ENCODE measurements around the gene MAD2L1.
"Not testable (repeated sequence)": the region's sequence is repeated elsewhere in the genome, so short reads cannot be mapped to it uniquely, and the experiment has no call there.

MAD2L1 gene

GRCh38 chr4:120066517-120067340, at the start of gene MAD2L1:
Gene MAD2L1, minus strand, starts transcription at chr4:120066848. Its CDS starts 114 bp downstream, at chr4:120066734.
- DNase-seq = peak; percentile 96

DNA sequence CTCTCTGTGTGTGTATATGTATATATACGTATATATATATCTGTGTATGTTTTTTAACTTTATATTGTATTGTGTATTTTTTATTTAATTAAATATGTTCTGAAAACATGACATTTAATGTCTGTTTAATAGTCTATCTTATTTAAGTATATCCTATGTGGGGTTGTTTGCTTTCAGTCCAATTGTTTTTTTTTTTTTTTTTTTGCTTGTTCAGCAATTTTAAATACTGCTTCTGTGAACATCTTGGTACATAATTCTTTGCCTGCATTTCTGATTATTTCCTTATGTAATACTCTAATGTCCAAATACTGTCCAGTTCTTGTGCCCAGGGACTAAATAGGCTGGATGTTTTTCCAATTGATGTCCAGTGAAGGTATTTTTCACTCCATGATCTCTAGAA, 45.1 kb upstream of the MAD2L1 start:
- no peak for DNase-seq

- no peak for DNase-seq
These were observed 42.8 kb upstream of the MAD2L1 start for GRCh38 chr4:120109406-120109805.

DNA sequence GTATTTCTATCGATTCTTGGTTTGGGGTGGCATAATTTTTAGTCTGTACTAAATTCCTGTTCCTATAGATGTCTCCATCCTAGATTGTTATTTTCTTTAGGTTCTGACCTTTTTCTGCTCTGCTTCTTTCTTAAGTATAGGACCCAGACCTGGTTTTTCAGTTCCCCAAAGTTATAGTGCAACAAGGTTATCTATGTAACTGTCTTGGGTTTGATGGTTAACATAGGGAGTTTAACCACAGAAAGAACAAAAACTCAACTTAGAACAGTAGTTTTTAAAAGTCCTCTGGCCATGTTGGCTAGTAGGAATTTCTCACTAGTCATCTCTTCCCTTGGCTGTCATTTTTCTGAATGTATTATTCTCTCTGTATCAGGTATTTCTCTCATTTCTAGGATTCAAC, 38.8 kb upstream of the MAD2L1 start:
- no peak for DNase-seq

- no peak for DNase-seq
These were observed 30.1 kb upstream of the MAD2L1 start for GRCh38 chr4:120096508-120097297.

GRCh38 chr4:120088507-120088906, 21.9 kb upstream of the MAD2L1 start:
- DNase-seq = no peak

DNA sequence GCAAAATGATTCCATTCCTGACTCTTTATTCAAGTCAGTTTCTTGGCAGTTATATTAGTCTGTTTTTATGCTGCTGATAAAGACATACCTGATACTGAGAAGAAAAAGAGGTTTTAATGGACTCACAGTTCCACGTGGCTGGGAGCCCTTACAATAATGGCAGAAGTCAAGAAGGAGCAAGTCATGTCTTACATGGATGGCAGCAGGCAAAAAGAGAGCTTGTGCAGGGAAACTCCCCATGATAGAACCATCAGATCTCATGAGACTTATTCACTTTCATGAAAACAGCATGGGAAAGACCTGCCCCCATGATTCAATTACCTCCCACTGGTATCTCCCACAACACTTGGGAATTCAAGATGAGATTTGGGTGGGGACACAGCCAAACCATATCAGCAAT, 21.4 kb upstream of the MAD2L1 start:
- not testable (repeated sequence) for DNase-seq

- no peak for DNase-seq
These were observed 19.1 kb upstream of the MAD2L1 start for GRCh38 chr4:120085705-120086104.

GRCh38 chr4:120084327-120084726, 17.7 kb upstream of the MAD2L1 start:
- DNase-seq = no peak

- DNase-seq = no peak
These were observed 16.5 kb upstream of the MAD2L1 start for GRCh38 chr4:120083152-120083551.

DNA sequence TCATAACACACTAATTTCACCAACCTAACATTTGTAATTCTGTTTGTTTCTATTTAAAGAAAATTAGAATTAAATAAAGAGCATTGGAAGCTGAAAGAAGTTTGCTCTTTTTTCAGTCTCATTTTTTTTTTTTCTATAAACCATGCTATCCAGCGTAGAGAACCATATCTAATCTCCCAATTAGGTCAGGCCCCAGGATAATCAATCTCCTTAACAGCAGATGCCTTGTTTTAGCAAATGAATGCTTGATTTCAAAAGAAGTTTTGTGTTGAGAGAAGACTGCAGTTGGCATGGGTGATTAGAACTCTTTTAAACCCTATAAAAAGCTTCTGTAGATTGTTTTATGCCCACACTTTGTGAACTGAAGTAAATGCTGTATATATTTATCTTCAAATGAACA, 15.6 kb upstream of the MAD2L1 start:
- no peak for DNase-seq

GRCh38 chr4:120081726-120082125, 15.1 kb upstream of the MAD2L1 start:
- DNase-seq = no peak

GRCh38 chr4:120080533-120080932, 13.9 kb upstream of the MAD2L1 start:
- DNase-seq = no peak

- no peak for DNase-seq
These were observed 13.3 kb upstream of the MAD2L1 start for GRCh38 chr4:120079839-120080520.

- DNase-seq = no peak
These were observed 11.6 kb upstream of the MAD2L1 start for GRCh38 chr4:120078216-120078615.

DNA sequence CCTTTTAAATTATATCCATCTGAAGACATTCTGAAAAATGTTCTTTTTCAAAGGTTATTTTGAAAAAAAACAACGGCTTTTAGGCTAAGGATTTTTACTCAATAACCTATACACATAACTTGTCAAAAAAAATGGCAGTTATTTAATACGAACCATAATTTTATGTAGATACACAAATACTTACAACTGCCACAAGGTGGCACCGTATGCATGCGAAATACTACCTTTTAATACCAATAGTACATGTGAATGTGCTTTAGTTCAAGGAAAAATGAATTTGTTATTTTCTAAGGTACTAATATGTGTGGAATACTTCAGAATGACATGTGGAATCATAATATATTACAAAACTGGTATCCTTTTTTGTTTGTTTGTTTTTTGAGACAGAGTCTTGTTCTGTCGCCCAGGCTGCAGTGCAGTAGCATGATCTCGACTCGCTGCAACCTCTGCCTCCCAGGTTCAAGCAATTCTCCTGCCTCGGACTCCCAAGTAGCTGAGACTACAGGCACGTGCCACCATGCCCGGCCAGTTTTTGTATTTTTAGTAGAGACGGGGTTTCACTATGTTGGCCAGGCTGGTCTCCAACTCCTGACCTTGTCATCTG, 4.6 kb upstream of the MAD2L1 start:
- peak; percentile 4 for DNase-seq

DNA sequence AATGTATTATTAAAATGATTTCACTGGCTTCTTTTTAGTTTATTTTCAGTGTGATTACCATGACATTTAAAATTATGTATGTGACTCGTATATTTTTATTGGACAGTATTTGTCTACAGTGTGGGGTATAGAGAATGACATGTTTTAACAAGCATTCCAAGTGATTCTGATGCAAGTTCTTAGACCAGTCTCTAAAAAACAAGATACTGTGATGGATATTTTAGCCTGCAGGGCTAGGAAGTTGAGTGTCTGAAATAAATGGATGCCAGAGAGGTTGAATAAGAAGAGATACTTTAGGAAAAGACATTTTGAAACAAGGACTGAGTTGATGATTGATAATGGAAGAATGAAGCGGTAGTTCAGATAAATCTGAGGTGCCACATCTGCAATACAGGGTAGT, 3.5 kb upstream of the MAD2L1 start:
- DNase-seq = no peak

DNA sequence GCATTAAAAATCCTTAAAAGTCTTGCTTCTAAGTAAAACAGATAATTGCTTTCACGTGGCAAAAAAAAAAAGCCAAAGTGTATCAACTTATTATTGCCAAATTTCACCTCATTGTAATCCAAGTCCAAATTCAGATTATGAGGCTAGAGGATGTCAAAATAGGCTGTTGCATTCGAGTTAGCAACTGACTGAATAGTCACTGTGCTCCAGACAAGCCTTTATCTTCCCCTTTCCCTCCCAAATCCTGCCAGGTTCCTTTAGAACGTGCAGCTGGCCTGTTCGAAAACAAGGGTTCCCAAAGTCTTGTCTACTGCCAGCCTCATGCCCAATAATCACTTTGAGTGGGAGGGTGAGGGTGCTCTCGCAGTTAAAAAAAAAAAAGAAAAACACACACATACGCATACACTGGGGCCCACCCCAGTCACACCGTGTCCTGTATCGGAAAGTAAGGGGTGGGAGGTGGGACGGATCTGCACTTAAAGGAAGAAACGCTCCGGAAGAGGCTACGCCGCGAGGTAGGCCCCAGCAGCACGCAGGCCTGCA, 603 bp downstream of the MAD2L1 start:
- DNase-seq = no peak

DNA sequence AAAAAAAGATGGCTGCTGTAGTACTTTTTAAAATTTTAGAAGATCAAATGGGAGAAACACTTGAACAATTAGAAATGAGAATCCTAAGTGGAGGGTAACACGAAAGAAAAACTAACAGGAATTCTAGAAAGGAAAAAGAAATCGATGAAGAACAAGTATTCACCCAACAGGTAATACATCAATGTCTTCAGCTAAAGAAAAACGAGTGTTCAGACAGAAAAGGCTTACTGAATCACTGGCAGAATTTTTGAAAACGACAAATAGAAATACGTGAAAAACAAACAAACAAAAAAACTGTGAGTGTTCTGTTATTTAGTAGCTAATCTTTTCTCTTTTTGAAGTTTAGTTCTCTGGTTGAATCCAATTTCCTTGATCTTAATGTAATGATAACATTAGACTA, 1.8 kb downstream of the MAD2L1 start:
- DNase-seq = no peak

DNA sequence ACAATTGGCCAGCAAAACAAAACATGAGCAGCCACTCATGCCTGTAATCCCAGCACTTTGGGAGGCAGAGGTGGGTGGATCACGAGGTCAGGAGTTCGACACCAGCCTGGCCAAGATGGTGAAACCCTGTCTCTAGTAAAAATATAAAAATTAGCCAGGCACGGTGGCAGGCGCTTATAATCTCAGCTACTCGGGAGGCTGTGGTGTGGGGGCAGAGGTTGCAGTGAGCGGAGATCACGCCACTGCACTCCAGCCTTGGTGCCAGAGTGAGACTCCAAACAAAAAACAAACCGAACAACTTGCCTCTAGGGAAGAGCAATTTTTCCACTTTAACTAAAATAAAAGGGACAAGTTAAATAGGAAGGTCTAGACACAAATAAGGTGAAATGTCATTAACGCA, 2.9 kb downstream of the MAD2L1 start:
- not testable (repeated sequence) for DNase-seq

GRCh38 chr4:120062663-120063195, 3.9 kb downstream of the MAD2L1 start:
- DNase-seq = no peak

- DNase-seq = no peak
These were observed 7.6 kb downstream of the MAD2L1 start for GRCh38 chr4:120059036-120059435.

GRCh38 chr4:120057416-120057815, 9.2 kb downstream of the MAD2L1 start:
- DNase-seq = no peak

Data from NCI-H146 (cell line).